Occipital lobe (tissue), 2 donors: ENCODE data around the gene LTBR. TPM values are rescaled to one million over a fixed set of nuclear protein-coding genes. Genes with fewer than 3 reads are reported as not detected.

Source experiments
- DNase-seq: peaks from one replicate; lab custom pipeline; 2025; lab: John Stamatoyannopoulos, UW
- total RNA-seq: library from RNA; depleted of rRNA; stranded (reverse); fragments of >200 nt; gene quantifications from one replicate; pipeline ENCODE4 v1.2.3, GENCODE V29; 2014

Gene LTBR
- total RNA-seq, 1 donor from 2014 or later = 1.9 TPM

DNA sequence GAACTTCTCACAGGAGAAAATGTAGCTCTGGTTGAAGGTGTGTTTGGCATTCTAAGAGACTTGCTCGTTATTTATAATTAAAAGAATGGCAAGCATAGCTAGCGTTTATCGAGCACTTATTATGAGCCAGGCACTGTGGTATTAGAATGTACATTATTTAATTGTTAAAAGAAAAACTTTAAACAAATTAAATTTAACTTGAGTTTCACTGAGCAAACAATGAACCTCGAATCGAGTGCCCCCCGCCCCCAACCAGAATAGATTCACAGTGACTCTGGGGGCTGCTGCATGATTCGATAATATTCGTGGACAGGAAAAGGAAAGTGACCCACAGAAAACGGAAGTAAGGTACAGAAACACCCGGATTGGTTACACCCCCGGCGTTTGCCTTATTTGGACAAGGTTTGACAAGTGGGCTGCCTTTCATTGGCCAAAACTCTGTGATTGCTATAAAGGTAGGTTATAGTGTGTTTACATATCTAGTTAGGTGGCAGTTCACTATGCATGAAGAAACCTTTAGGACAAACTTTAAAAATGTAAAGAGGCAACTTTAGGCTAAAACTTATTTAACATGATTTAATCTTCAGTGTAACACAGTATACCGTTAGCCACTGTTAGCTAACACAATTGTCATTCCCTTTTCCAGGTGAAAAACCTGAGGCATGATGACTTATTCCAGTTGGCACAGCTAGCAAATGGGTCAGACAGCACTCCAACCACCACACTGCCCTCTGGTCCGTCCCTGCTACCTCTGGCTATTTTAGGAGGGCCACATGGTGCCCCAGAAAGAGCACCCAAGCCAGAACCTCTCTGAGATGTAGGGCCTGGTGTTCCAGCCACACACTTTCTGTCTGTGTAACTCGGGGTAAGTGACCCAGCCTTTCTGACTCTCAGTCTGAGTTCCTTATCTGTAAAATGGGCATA lies 15.7 kb upstream of the LTBR start:
- no peak for DNase-seq

- no peak for DNase-seq
These were observed 14.9 kb upstream of the LTBR start for GRCh38 chr12:6368906-6369525.

- no peak for DNase-seq
These were observed 13.9 kb upstream of the LTBR start for GRCh38 chr12:6369916-6370575.

DNA sequence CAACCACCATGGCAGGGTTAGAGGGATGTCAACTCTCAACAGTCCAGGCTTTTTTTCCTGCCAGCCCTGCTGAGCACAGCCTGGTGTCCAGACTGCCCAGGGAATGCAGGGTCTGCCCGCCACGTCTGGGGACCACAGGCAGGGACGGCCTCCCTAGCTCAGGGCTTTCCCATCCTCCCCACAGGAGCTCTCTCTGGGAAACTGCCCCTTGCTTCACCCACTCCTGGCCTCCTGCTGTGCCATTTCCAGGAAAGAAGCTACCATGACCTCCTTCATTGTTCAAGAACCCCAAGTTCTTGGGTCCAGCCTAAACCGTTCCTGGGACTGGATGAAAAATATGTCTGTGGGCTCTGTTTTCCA lies 13.4 kb upstream of the LTBR start:
- DNase-seq = no peak

GRCh38 chr12:6370994-6371754 lies 12.8 kb upstream of the LTBR start:
- no peak for DNase-seq

- DNase-seq = no peak
These were observed 11.5 kb upstream of the LTBR start for GRCh38 chr12:6372403-6373003.

DNA sequence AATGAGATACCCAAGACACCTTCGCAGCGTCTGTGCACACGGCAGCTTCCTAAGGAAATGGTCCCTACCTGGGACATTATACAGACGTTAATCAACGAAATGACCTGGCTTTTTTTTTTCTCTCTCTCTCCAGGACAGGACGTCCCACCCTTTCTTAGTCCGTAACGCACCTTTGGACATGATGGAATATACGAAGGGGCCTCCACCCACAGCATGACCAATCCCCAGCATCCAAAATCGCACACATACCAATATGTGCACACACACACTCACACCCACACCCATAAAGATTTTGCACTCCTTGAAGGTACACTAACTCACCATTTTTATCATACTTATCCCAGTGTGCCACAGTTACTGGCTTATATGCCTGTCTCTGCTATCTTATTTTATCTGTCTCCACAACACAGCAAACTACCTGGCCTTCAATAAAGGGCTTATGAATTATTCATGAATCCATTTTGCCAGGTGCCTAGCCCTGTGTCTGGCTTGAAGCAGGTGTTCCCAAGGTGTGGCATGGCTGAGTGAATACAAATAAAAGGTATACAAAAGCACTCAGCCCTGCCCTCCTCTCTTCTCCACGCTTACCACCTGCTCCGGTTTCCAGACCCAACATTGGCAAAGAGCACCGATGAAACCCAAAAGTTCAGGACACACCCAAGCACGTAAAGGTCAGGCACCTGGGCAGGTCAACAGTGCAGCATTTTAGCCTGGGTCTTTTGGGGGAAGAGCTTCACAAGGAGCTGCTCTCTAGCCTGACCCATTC lies 10.8 kb upstream of the LTBR start:
- no peak for DNase-seq

- no peak for DNase-seq
These were observed 9.8 kb upstream of the LTBR start for GRCh38 chr12:6374028-6374785.

DNA sequence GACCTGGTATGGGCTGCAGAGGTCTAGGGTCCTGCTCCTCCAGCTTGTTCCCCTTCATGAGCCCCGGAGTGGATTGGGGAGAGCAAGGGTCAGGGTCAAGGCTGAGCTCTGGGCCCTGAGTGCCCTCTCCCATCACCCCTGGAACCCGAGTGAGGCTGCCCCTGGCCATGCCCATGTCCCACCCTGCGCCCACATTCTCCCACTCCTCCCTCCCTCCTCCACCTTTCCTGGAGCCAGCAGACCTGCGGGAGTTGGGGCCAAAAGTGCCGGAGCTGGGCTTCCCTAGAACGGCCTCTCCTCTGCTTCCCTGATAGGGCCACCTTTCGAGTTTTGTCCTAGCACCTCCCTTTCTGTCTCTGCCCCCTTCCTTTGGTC lies 9.2 kb upstream of the LTBR start:
- DNase-seq = no peak

DNA sequence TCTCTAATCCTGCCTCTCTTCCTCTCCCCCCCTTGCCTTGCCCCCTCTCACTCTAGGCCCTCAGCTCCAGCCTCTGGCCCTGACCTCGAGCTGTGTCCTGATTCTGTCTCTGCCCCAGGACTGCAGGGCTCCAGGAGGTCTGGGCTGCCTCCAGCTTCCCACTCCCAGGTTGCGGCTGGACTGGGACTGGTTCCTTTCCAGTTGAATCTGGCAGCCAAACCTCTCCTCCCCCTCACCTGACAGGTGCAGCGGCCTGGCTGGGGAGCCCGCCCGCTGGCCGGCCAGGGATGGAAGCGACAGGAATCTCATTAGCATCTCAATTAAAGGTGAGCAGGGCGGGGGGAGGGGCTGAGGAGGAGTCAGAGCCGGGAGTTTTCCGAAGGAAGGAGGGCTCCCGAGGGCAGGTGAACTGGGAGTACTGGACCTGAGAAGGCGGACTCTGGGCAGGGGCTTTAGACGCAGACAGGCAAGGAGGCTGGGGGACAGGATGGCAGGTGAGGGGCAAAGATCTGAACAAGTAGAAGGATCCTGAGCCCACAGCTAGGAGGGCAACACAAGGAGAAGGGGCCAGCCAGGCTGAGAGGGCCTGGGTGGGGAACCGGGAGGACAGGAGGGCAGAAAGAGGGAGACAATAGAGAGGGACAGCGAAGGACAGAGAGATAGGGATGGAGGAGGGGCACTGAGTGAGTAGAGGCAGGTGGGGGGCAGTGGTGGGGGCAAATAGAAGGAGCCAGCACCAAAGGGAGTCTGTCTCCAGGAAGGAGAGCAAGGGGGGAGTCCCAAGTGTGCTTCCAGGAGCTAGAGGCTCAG lies 8.5 kb upstream of the LTBR start, which contains the start of gene SCNN1A:
SCNN1A (minus strand) TSS at position 295 of the 810 bp plus-strand sequence. CDS start 780 bp downstream, outside the sequence.
- DNase-seq = no peak

- no peak for DNase-seq
These were observed 7.7 kb upstream of the LTBR start for GRCh38 chr12:6376079-6376869.

DNA sequence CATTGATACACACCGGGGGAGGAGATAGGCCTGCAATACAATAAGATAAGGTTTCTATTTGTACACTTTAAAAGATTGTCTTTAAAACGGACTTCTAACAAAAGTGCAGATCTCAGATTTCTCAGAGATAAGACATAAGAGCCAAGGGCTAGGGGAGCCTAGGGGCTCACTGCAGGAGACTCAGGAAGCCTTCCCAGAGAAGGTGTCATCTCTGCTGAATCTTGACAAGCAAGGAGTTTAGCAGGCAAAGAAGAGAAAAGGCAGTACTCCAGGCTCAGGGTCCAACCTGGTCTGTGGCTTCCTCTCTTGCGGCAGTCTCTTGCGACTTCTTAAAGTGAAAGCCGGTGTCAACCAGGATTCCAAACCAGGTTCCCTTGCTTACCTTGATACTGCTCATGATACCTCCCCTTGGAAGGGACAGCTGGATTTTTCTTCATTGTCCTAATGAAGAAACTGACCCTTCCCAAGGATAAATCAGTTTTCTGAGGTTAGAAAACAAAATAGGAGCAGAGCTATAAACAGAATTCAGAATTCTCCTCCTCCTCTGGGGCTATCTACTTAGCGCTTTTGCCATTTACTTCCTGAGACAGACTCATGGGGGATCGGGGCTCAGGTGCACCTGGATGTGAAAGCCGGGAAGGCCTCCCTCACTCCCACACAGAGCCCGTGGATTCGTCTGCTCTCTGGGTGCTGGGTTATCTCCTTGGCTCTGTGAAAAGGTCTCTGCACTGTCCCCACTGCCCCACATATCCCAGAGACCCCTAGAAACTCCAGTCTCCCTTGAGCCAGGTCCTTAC lies 6.9 kb upstream of the LTBR start:
- no peak for DNase-seq

- DNase-seq = no peak
These were observed 6.3 kb upstream of the LTBR start for GRCh38 chr12:6377667-6377994.

DNA sequence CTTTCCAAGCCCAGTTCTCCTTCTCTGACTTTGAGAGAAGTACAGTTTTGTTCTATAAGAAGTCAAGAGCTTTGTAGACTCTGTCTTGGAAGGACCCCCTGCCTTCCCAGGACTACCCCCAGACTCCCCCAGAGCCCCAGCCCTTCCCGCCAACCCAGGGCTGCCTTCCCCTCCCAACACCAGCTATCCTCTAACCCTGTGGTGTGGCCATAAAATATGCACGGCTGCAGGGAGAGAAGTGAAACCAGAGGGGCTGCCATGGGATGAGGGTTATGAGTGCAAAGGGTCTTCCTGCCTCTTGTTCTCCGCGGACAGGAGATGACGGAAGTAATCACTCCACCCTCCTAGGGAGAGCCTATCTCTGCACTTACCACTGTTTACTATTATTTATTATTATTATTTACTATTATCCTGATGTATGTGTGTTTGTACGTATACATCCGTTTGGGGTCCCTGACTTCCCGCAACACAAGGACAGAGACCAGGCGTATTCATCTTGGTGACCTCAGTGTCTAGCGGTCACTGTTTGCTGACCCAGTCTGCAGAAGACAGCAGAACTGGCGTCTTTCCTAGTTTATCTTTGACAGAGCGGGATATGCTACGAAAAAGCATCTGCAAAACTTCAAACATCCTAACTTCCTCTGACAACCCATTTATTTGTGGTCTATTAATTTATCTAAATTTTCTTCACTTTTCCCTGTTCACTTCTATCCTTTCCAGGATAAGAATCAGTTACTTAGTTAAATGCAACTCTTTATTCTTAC lies 5.1 kb upstream of the LTBR start:
- no peak for DNase-seq

- no peak for DNase-seq
These were observed 3.5 kb upstream of the LTBR start for GRCh38 chr12:6380141-6381121.
